HepG2 (cell line): Measurements from ENCODE around the gene OR13J1. TPM values are rescaled to one million over a fixed set of nuclear protein-coding genes. Genes with fewer than 3 reads are reported as not detected.

Experiments
- ATAC-seq: fragments of 200-7000 bp; cut with Tn5 transposase; 3 replicates; pipeline ENCODE4 v1.9.1; 2020; ENCODE audit warnings: mild to moderate bottlenecking, moderate library complexity
- BruUV-seq: library from RNA; stranded (reverse); fragments of 400-500 nt; replicated peaks from 2 replicates; lab custom pipeline; 2021; lab: Mats Ljungman, UMichigan
- CTCF ChIA-PET: fragments of 300-600 bp; formaldehyde crosslinking; extraction: SDS; loops from one replicate; lab custom pipeline; 2021; ENCODE audit warnings: low total read pairs, inconsistent platforms, low intra/inter-chr PET ratio; lab: Yijun Ruan, JAX
- POLR2A ChIA-PET: fragments of 350-600 bp; sonication (Branson Sonifier 250); formaldehyde crosslinking; loops from one replicate; lab custom pipeline; 2020; ENCODE audit warnings: antibody characterized with exemption, inconsistent platforms; lab: Yijun Ruan, JAX
- DNase-seq: peaks from one replicate; pipeline ENCODE4 v3.0.0-alpha.2; 2015; ENCODE audit warnings: low spot score
- FAIRE-seq: peaks from 3 replicates; lab custom pipeline; 2011; peaks lifted over from hg19 to GRCh38; lab: Jason Lieb, UNC
- H2AFZ ChIP-seq: one replicate; pipeline ENCODE4 v1.6.1; 2011; ENCODE audit warnings: low read length, inconsistent platforms
- H3K27ac ChIP-seq: fragments of 300-600 bp; 3 replicates; pipeline ENCODE4 v1.8.0; 2011; ENCODE audit warnings: mixed run types, mild to moderate bottlenecking, mixed read lengths, low read length, inconsistent platforms; ENCODE audit not compliant: insufficient read depth; ENCODE audit errors: extremely low read length
- H3K27me3 ChIP-seq, 2 experiments: fragments of 200-600 bp in 1 of 2; 2 replicates in 1 of 2; 3 replicates in 1 of 2; pipeline versions ENCODE4 v1.6.0 to v1.8.0; 2011; ENCODE audit warnings: low read length in 2 of 2, mild to moderate bottlenecking in 2 of 2, moderate library complexity in 2 of 2, inconsistent platforms in 1 of 2; ENCODE audit not compliant: insufficient read depth in 2 of 2, control insufficient read depth in 1 of 2
- H3K36me3 ChIP-seq, 2 experiments: fragments of 200-600 bp in 1 of 2; replicated peaks in 1 of 2; 2 replicates in 1 of 2; 3 replicates in 1 of 2; pipeline versions ENCODE4 v1.5.1 to v1.8.0; 2011; ENCODE audit warnings: low read length in 2 of 2, inconsistent platforms in 1 of 2; ENCODE audit not compliant: insufficient read depth in 2 of 2, control insufficient read depth in 1 of 2
- H3K4me1 ChIP-seq: 2 replicates; pipeline ENCODE4 v1.5.1; 2012; ENCODE audit warnings: low read length, inconsistent platforms; ENCODE audit not compliant: insufficient read depth
- H3K4me2 ChIP-seq: 2 replicates; pipeline ENCODE4 v1.6.0; 2011; ENCODE audit warnings: low read depth, low read length, inconsistent platforms
- H3K4me3 ChIP-seq, 3 experiments: fragments of 200-600 bp in 1 of 3; sonication (generic), shearing (Covaris generic) in 1 of 3; replicated peaks in 1 of 3; 2 replicates each; pipeline ENCODE4 v1.5.1; 2011 to 2016; ENCODE audit warnings: low read length in 3 of 3, inconsistent platforms in 2 of 3, low read depth in 2 of 3, mild to moderate bottlenecking in 2 of 3, control low read depth in 1 of 3, mixed read lengths in 1 of 3; ENCODE audit not compliant: insufficient read depth in 1 of 3
- H3K79me2 ChIP-seq: one replicate; pipeline ENCODE4 v1.6.1; 2011; ENCODE audit warnings: low read length, inconsistent platforms; ENCODE audit not compliant: insufficient read depth
- H3K9ac ChIP-seq: 2 replicates; pipeline ENCODE4 v1.6.0; 2011; ENCODE audit warnings: mild to moderate bottlenecking, low read depth, low read length, inconsistent platforms; ENCODE audit not compliant: insufficient read depth
- H3K9me3 ChIP-seq: 2 replicates; pipeline ENCODE4 v1.5.1; 2012; ENCODE audit warnings: mild to moderate bottlenecking, low read length
- H4K20me1 ChIP-seq: 2 replicates; pipeline ENCODE4 v1.6.0; 2011; ENCODE audit warnings: inconsistent platforms, mild to moderate bottlenecking, low read length, moderate library complexity; ENCODE audit not compliant: insufficient read depth
- ATM ChIP-seq: fragments of 450-650 bp; IDR thresholded peaks from 2 replicates; pipeline ENCODE4 v1.7.1; 2017; ENCODE audit warnings: mild to moderate bottlenecking, borderline replicate concordance
- CBX1 ChIP-seq: IDR thresholded peaks from one replicate; pipeline ENCODE4 v1.6.1; 2016; ENCODE audit warnings: antibody characterized with exemption, low read depth
- FOSL2 ChIP-seq: sonication (generic); formaldehyde crosslinking; IDR thresholded peaks from 2 replicates; pipeline ENCODE4 v1.4.0; 2020; ENCODE audit warnings: missing genetic modification reagents
- IKZF4 ChIP-seq: sonication (generic); formaldehyde crosslinking; IDR thresholded peaks from 2 replicates; pipeline ENCODE4 v1.5.1; 2020; ENCODE audit warnings: borderline replicate concordance, mild to moderate bottlenecking, low read depth, missing genetic modification reagents; ENCODE audit errors: not compliant biosample characterization
- MEIS1 ChIP-seq: sonication (generic); formaldehyde crosslinking; IDR thresholded peaks from 2 replicates; pipeline ENCODE4 v1.9.0; 2021; ENCODE audit warnings: mild to moderate bottlenecking, missing genetic modification reagents, moderate library complexity, borderline replicate concordance
- ZNF12 ChIP-seq: sonication (generic); formaldehyde crosslinking; IDR thresholded peaks from 2 replicates; pipeline ENCODE4 v1.5.0; 2020; ENCODE audit warnings: missing genetic modification reagents
- ZNF232 ChIP-seq: sonication (generic); formaldehyde crosslinking; IDR thresholded peaks from 2 replicates; pipeline ENCODE4 v1.4.0; 2020; ENCODE audit warnings: missing genetic modification reagents, borderline replicate concordance
- ZNF703 ChIP-seq: sonication (generic); formaldehyde crosslinking; IDR thresholded peaks from 2 replicates; pipeline ENCODE4 v1.5.1; 2020; ENCODE audit warnings: missing genetic modification reagents, mild to moderate bottlenecking, moderate library complexity, borderline replicate concordance
- in situ Hi-C: cut with HindIII; loops from 2 replicates; pipeline ENCODE4 v1.10.0; 2017; ENCODE audit warnings: low pct_unique_long_range_greater_than_20kb; ENCODE audit not compliant: extremely low pct_ligation_motif_present
- intact Hi-C: fragments of 100-400 bp; cut with micrococcal nuclease; formaldehyde crosslinking; loops from one replicate; pipeline ENCODE4 v1.10.0; 2022; ENCODE audit not compliant: unreplicated experiment
- polyA plus RNA-seq, 8 experiments: library from polyadenylated mRNA; depleted of rRNA in 3 of 8; stranded (reverse) in 7 of 8; unstranded in 1 of 8; fragments of >200 nt; fragmentation: Illumina TruSeq in 4 of 8; extraction: Trizol in 4 of 8; gene quantifications; 2 replicates each; pipeline versions ENCODE4 v1.2.1 to v1.2.3, GENCODE V29; 2011 to 2016; ENCODE audit warnings: low read depth in 4 of 8, missing spikeins in 1 of 8, mixed read lengths in 1 of 8; ENCODE audit not compliant: insufficient read depth in 1 of 8
- total RNA-seq, 5 experiments: library from RNA; depleted of rRNA; stranded (reverse); fragments of >200 nt; fragmentation: Illumina TruSeq; extraction: Trizol; gene quantifications; 2 replicates each; pipeline ENCODE4 v1.2.3, GENCODE V29; 2016; ENCODE audit warnings: low read depth in 1 of 5
- TF ChIP-seq, protein P1 (sequence below): sonication (generic); formaldehyde crosslinking; conservative IDR thresholded peaks from 2 replicates; pipeline ENCODE4 v1.4.0; 2020; ENCODE audit warnings: missing genetic modification reagents
- TF ChIP-seq, protein P2 (sequence below): sonication (generic); formaldehyde crosslinking; IDR thresholded peaks from 2 replicates; pipeline ENCODE4 v1.4.0; 2020; ENCODE audit warnings: low read depth, mild to moderate bottlenecking, missing genetic modification reagents
- TF ChIP-seq, protein P3 (sequence below): sonication (generic); formaldehyde crosslinking; IDR thresholded peaks from 2 replicates; pipeline ENCODE4 v1.8.1; 2023; ENCODE audit warnings: mild to moderate bottlenecking, moderate library complexity, missing genetic modification reagents

OR13J1 gene
- total and polyA plus RNA-seq, 2 of the 13 experiments (the other 11 are each of a cell fraction or from before 2014, with no cell fraction given): not detected

DNA sequence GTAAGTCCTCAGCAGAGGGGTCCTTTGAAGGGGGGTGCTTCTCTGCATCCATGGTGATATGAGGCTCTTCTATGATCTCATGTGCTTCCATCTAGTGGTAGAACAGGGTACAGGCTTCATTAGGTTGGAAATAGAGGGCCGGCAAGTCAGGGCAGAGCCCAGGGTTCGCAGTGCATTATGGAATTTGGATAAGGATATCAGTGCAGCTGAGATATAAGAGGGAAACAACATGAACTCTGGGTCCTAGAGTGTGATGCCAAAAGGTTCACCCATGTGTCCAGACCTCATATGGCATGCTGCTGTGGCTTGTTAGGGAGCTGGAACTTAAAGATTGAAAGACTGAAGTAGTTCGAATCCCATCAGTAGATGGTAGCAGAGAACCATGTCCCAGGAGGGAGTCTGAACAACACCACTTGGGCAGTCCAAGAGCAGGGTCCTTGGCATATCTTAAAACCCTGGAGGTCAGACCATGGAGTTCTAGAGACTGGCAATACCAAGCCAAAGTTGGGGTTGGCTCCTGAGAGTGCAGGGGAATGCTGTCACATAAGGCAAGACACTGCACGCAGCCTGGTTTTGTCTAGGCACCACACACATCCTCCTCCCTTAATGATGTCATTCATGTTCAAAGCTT, 44.0 kb downstream of the OR13J1 start (continued):
- TF ChIP-seq ZNF703 (CRISPR knock-in tag) (no peak), FOSL2 (CRISPR knock-in tag) (no peak), ZNF12 (CRISPR knock-in tag) (no peak), IKZF4 (CRISPR knock-in tag) (no peak), ATM (no peak), CBX1 (no peak), ZNF232 (CRISPR knock-in tag) (no peak), MEIS1 (CRISPR knock-in tag) (0 out of 2 replicates have a peak, but pooled peaks have one; percentile 45)
- TF ChIP-seq, protein P1, sequence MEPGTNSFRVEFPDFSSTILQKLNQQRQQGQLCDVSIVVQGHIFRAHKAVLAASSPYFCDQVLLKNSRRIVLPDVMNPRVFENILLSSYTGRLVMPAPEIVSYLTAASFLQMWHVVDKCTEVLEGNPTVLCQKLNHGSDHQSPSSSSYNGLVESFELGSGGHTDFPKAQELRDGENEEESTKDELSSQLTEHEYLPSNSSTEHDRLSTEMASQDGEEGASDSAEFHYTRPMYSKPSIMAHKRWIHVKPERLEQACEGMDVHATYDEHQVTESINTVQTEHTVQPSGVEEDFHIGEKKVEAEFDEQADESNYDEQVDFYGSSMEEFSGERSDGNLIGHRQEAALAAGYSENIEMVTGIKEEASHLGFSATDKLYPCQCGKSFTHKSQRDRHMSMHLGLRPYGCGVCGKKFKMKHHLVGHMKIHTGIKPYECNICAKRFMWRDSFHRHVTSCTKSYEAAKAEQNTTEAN (CRISPR knock-in tag): no peak
- TF ChIP-seq, protein P2, sequence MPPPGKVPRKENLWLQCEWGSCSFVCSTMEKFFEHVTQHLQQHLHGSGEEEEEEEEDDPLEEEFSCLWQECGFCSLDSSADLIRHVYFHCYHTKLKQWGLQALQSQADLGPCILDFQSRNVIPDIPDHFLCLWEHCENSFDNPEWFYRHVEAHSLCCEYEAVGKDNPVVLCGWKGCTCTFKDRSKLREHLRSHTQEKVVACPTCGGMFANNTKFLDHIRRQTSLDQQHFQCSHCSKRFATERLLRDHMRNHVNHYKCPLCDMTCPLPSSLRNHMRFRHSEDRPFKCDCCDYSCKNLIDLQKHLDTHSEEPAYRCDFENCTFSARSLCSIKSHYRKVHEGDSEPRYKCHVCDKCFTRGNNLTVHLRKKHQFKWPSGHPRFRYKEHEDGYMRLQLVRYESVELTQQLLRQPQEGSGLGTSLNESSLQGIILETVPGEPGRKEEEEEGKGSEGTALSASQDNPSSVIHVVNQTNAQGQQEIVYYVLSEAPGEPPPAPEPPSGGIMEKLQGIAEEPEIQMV (CRISPR knock-in tag): no peak

DNA sequence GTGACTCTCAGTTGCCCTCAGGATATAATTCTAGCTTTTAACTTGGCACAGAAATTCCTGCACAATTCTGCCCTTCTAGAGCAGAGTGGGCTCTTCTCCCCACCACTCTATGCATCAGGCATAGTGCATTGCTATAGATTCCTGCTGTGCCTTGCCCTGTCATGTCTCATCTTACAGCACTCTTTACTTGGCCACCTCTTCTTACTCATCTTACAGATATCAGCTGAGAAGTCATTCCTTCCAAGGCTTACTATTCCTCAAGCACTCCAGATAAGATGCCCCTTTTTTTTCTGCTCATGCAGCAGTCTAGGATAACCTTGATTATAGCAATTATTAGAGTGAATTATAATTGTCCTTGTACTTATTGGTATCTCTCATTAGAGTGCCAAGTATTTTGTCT, 47.3 kb downstream of the OR13J1 start:
- in situ Hi-C loops: no loop called here
- TF ChIP-seq, protein P3, sequence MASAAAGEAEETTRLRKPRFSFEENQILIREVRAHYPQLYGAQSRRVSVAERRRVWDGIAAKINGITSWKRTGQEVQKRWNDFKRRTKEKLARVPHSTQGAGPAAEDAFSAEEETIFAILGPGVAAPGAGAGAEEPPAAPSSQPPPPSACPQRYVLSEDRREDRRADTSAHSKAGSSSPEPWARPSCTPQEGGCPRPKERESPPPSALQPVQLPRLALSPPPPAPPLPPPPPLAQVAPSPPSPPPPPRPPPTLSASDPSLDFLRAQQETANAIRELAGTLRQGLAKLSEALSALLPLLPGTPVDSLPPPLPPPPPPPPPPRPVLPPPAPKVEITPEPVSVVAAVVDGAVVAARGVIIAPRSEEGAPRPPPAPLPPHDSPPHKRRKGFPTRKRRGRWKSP (CRISPR knock-in tag): no peak

More for the DNA sequence above, 47.3 kb downstream of the OR13J1 start:
- Histone ChIP-seq H3K27me3 (no peaks in the 10 kb centered on the region), H3K9me3 (no peaks in the 10 kb centered on the region), H3K9ac (no peak overlapping the region), H3K79me2 (no peaks in the 10 kb centered on the region), H3K4me2 (no peak overlapping the region), H4K20me1 (no peaks in the 10 kb centered on the region), H3K27ac (no peak overlapping the region), H3K36me3 (no peaks in the 10 kb centered on the region), H3K4me1 (peaks cover 10% of the 10 kb centered on the region), H3K4me3 (no peak overlapping the region), H2AFZ (no peak overlapping the region)
- POLR2A ChIA-PET: no interaction called here
- BruUV-seq: no TSS peak
- CTCF ChIA-PET: no interaction called here
- intact Hi-C loops: no loop called here
- DNase-seq (no peak), ATAC-seq (no peak), FAIRE-seq (no peak)
